Measurements from ENCODE around the gene EHF.

Gene EHF

GRCh38 chr11:34604911-34605310 is 16.0 kb upstream of the EHF start:
- peaks cover 3% of the 10 kb centered on the region for H3K36me3 Mint-ChIP-seq (ENCODE audit: insufficient read depth)
- no peak overlapping the region for H3K4me3 Mint-ChIP-seq
- H3K27me3 Mint-ChIP-seq = peaks cover 7% of the 10 kb centered on the region
- H3K9me3 Mint-ChIP-seq = no peaks in the 10 kb centered on the region
- H3K4me1 Mint-ChIP-seq = peaks cover 8% of the 10 kb centered on the region
- no peak overlapping the region for H3K27ac Mint-ChIP-seq (ENCODE audit: low read depth)
- ATAC-seq (replicated peaks; ENCODE audit: extremely low read depth, poor library complexity, severe bottlenecking) (no peak), DNase-seq (ENCODE audit: low spot score in 2 of 2) (no peak)

- Mint-ChIP-seq H3K36me3 (ENCODE audit: insufficient read depth) (peaks cover 3% of the 10 kb centered on the region), H3K27ac (ENCODE audit: low read depth) (no peak overlapping the region), H3K27me3 (peaks cover 8% of the 10 kb centered on the region), H3K4me1 (no peaks in the 10 kb centered on the region), H3K4me3 (no peak overlapping the region), H3K9me3 (no peaks in the 10 kb centered on the region)
- DNase-seq (ENCODE audit: low spot score in 2 of 2) (no peak), ATAC-seq (replicated peaks; ENCODE audit: extremely low read depth, poor library complexity, severe bottlenecking) (no peak)
These were observed 15.2 kb upstream of the EHF start for GRCh38 chr11:34605481-34606325.

DNA sequence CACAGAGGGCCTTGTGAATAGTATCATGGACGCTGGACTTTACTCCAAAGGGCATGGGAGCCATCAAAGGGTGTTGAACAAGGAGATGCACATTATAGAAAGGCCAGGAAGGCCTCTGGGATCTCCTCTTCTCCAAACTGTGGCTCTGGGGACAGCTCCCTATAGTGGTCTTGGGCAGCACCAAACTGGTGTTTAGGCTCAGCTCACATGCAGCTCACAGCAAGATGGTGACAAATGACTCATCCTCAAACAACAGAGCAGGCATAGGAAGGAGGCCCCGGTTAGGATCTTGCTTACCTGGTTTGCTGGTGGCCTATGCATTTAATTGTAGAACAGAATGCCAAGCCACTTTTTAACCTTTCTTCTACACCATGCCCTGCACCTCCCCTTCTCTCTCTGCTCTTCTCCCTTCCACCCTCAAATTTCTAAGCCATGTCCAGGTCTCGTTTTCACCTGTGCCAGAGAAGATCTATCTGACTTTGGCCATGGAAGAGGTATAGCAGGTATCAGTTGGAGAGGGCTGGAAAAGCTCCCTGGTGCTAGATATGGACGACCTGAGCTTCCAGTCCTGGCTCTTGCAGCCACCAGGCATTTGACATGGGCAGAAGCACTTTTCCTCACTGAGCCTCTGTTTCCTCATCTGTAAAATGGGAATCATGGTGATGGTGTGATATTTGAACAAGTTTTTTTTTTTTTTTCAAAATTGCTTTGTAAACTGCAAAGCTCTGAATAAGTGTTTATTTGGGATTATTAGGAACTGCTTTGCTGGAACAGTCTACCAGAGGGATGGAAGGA is 14.4 kb upstream of the EHF start:
- Mint-ChIP-seq H3K27ac (ENCODE audit: low read depth) (no peak overlapping the region), H3K9me3 (no peaks in the 10 kb centered on the region)
- no peak for DNase-seq (ENCODE audit: low spot score in 2 of 2)

DNA sequence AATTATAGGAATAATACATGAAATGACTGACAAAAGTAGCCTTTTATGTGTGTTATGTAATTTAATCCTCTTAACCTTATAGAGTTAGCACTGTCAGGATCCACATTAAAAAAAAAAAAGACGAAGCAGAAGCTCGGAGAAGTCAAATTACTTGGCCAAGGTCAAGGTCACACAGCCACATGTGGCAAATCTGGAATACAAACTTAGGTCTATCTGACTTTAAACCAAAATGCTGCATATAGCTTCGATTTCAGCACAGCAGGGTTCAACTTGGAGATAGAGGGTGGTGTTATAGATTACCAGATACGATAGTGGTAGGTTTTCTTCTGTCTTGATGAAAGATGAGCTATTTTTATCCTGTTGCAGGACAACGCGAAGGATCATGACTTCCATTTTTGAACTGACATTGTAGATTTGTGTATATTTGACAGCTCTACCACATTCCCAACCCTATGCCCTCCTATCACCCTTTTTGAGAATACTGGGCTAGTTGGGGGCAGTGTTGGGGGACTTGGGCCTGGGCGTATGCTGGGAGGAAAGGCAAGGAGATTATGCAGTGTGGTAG is 11.6 kb upstream of the EHF start:
- Mint-ChIP-seq H3K27me3 (peaks cover 34% of the 10 kb centered on the region), H3K9me3 (no peaks in the 10 kb centered on the region), H3K4me3 (no peak overlapping the region), H3K36me3 (ENCODE audit: insufficient read depth) (peaks cover 3% of the 10 kb centered on the region), H3K4me1 (peaks cover 5% of the 10 kb centered on the region), H3K27ac (ENCODE audit: low read depth) (no peak overlapping the region)
- ATAC-seq (replicated peaks; ENCODE audit: extremely low read depth, poor library complexity, severe bottlenecking) (no peak), DNase-seq (ENCODE audit: low spot score in 2 of 2) (no peak)

More for the DNA sequence above, 14.4 kb upstream of the EHF start:
- no peak for ATAC-seq (replicated peaks; ENCODE audit: extremely low read depth, poor library complexity, severe bottlenecking)
- Mint-ChIP-seq H3K27me3 (peaks cover 12% of the 10 kb centered on the region), H3K4me1 (no peaks in the 10 kb centered on the region), H3K36me3 (ENCODE audit: insufficient read depth) (peaks cover 3% of the 10 kb centered on the region), H3K4me3 (no peak overlapping the region)

- Mint-ChIP-seq H3K36me3 (ENCODE audit: insufficient read depth) (peaks cover 3% of the 10 kb centered on the region), H3K9me3 (no peaks in the 10 kb centered on the region), H3K27me3 (peaks cover 34% of the 10 kb centered on the region), H3K4me1 (peaks cover 10% of the 10 kb centered on the region), H3K27ac (ENCODE audit: low read depth) (no peak overlapping the region), H3K4me3 (no peak overlapping the region)
- ATAC-seq (replicated peaks; ENCODE audit: extremely low read depth, poor library complexity, severe bottlenecking) (no peak), DNase-seq (ENCODE audit: low spot score in 2 of 2) (no peak)
These were observed 11.0 kb upstream of the EHF start for GRCh38 chr11:34609850-34610249.

DNA sequence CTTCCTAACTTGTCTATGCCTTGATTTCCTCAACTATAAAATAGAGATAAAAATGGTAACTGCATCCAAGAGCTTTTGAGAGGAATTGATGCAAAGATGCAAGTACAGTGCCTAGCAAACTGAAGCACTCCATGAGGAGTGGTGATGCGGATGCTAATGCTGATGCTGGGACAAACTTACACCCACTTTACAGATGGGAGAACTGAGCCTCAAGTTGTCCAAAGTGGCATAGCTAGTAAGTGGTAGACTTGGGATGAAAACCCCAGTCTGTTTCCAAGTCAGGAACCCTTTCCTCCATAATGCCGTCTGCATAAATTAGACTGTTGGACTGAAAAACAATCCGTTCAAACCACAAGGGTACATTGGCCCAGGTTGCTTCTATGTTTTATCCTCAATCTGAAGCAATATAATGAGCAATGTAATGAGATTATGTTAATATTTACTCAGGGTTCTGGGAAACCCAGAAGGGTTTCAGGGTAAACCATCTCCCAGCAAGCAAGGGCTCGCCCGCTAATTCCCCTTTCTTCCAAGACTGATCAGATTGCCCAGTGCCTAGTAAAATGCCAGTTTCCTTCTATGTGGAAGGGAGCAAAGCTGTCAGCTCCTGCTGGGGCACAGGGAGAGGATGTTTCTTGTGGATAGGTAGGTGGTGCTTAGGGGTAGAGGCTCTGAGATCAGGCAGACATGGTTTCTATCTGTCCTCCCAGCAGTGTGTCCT is 10.4 kb upstream of the EHF start:
- no peak overlapping the region for H3K27ac Mint-ChIP-seq (ENCODE audit: low read depth)
- ATAC-seq (replicated peaks; ENCODE audit: extremely low read depth, poor library complexity, severe bottlenecking) (no peak), DNase-seq (ENCODE audit: low spot score in 2 of 2) (no peak)
- H3K9me3 Mint-ChIP-seq = no peaks in the 10 kb centered on the region
- peaks cover 11% of the 10 kb centered on the region for H3K4me1 Mint-ChIP-seq
- peaks cover 3% of the 10 kb centered on the region for H3K36me3 Mint-ChIP-seq (ENCODE audit: insufficient read depth)
- peaks cover 34% of the 10 kb centered on the region for H3K27me3 Mint-ChIP-seq
- H3K4me3 Mint-ChIP-seq = no peak overlapping the region

GRCh38 chr11:34613015-34613414 is 7.9 kb upstream of the EHF start:
- H3K36me3 Mint-ChIP-seq (ENCODE audit: insufficient read depth) = no peaks in the 10 kb centered on the region
- no peak for ATAC-seq (replicated peaks; ENCODE audit: extremely low read depth, poor library complexity, severe bottlenecking)
- DNase-seq (ENCODE audit: low spot score in 2 of 2) = no peak
- peaks cover 11% of the 10 kb centered on the region for H3K4me1 Mint-ChIP-seq
- H3K27ac Mint-ChIP-seq (ENCODE audit: low read depth) = no peak overlapping the region
- H3K4me3 Mint-ChIP-seq = no peak overlapping the region
- H3K9me3 Mint-ChIP-seq = no peaks in the 10 kb centered on the region
- peaks cover 44% of the 10 kb centered on the region for H3K27me3 Mint-ChIP-seq

DNA sequence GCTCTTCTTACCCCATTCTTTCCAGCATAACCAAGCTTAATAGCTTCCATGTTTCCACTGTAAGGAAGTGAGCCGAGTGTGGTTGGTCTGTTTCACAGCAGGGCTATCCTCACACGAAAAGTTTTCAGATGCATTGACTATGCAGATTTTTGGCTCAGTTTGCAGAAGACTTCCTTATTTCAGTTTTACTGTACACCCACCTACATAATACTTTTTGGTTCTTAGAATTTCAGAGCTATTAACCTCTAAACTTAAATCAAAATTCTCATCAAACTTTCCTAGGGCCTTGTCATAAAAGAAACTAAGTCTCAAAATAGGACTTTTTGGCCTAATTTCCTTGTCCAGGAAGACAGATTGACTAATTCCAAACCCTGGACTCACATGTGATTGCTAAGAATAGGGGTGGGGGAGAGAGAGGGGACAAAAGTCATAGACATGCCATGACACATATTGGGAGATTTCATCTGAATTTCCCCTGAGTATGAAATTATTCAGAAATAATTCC is 7.3 kb upstream of the EHF start:
- Mint-ChIP-seq H3K4me1 (peaks cover 11% of the 10 kb centered on the region), H3K27ac (ENCODE audit: low read depth) (no peak overlapping the region), H3K4me3 (no peak overlapping the region), H3K27me3 (peaks cover 44% of the 10 kb centered on the region), H3K9me3 (no peaks in the 10 kb centered on the region), H3K36me3 (ENCODE audit: insufficient read depth) (no peaks in the 10 kb centered on the region)
- no peak for ATAC-seq (replicated peaks; ENCODE audit: extremely low read depth, poor library complexity, severe bottlenecking)
- no peak for DNase-seq (ENCODE audit: low spot score in 2 of 2)

GRCh38 chr11:34614344-34615104 is 6.4 kb upstream of the EHF start:
- H3K27me3 Mint-ChIP-seq = peaks cover 42% of the 10 kb centered on the region

DNA sequence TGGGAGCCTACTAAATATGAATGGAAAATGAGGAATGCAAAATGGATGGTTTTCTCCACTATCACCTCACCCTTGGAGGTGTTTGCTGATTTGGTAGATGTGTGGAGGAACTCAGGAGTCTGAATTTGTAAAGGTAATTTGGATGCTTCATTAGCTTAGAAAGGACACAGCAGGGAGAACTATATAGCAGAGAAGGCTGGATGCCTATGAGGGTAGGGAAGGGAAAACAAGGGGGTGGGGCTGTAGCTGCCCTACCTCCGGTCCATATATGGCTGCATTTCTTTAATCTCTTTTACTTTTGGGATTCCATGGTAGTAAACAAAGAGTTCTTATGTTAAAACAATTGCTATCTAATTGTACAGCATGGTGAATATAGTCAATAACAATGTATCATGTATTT is 4.8 kb upstream of the EHF start:
- Mint-ChIP-seq H3K36me3 (ENCODE audit: insufficient read depth) (no peaks in the 10 kb centered on the region), H3K4me1 (peaks cover 11% of the 10 kb centered on the region), H3K27me3 (peaks cover 53% of the 10 kb centered on the region), H3K9me3 (no peaks in the 10 kb centered on the region), H3K4me3 (no peak overlapping the region), H3K27ac (ENCODE audit: low read depth) (no peak overlapping the region)
- no peak for ATAC-seq (replicated peaks; ENCODE audit: extremely low read depth, poor library complexity, severe bottlenecking)
- no peak for DNase-seq (ENCODE audit: low spot score in 2 of 2)

More at GRCh38 chr11:34614344-34615104, 6.4 kb upstream of the EHF start:
- no peak overlapping the region for H3K4me3 Mint-ChIP-seq
- H3K9me3 Mint-ChIP-seq = no peaks in the 10 kb centered on the region
- peaks cover 11% of the 10 kb centered on the region for H3K4me1 Mint-ChIP-seq
- DNase-seq (ENCODE audit: low spot score in 2 of 2) = no peak
- no peak overlapping the region for H3K27ac Mint-ChIP-seq (ENCODE audit: low read depth)
- no peaks in the 10 kb centered on the region for H3K36me3 Mint-ChIP-seq (ENCODE audit: insufficient read depth)
- ATAC-seq (replicated peaks; ENCODE audit: extremely low read depth, poor library complexity, severe bottlenecking) = no peak

GRCh38 chr11:34616830-34617504 is 3.9 kb upstream of the EHF start:
- no peak overlapping the region for H3K27ac Mint-ChIP-seq (ENCODE audit: low read depth)
- peaks cover 11% of the 10 kb centered on the region for H3K4me1 Mint-ChIP-seq
- no peak for DNase-seq (ENCODE audit: low spot score in 2 of 2)
- peaks cover 53% of the 10 kb centered on the region for H3K27me3 Mint-ChIP-seq
- no peaks in the 10 kb centered on the region for H3K36me3 Mint-ChIP-seq (ENCODE audit: insufficient read depth)
- H3K9me3 Mint-ChIP-seq = no peaks in the 10 kb centered on the region
- no peak for ATAC-seq (replicated peaks; ENCODE audit: extremely low read depth, poor library complexity, severe bottlenecking)
- H3K4me3 Mint-ChIP-seq = no peak overlapping the region
